T1000 (cell line): Measurements from ENCODE around the gene MCHR2.
A peak's percentile ranks its signal among the peaks of the same experiment; 100 is the strongest.
"Not testable (repeated sequence)": the region's sequence is repeated elsewhere in the genome, so short reads cannot be mapped to it uniquely, and the experiment has no call there.

Experiments used
- DNase-seq: peaks from one replicate; lab custom pipeline; 2025; ENCODE audit warnings: mixed read lengths; lab: John Stamatoyannopoulos, UW

Gene MCHR2, protein sequence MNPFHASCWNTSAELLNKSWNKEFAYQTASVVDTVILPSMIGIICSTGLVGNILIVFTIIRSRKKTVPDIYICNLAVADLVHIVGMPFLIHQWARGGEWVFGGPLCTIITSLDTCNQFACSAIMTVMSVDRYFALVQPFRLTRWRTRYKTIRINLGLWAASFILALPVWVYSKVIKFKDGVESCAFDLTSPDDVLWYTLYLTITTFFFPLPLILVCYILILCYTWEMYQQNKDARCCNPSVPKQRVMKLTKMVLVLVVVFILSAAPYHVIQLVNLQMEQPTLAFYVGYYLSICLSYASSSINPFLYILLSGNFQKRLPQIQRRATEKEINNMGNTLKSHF

DNA sequence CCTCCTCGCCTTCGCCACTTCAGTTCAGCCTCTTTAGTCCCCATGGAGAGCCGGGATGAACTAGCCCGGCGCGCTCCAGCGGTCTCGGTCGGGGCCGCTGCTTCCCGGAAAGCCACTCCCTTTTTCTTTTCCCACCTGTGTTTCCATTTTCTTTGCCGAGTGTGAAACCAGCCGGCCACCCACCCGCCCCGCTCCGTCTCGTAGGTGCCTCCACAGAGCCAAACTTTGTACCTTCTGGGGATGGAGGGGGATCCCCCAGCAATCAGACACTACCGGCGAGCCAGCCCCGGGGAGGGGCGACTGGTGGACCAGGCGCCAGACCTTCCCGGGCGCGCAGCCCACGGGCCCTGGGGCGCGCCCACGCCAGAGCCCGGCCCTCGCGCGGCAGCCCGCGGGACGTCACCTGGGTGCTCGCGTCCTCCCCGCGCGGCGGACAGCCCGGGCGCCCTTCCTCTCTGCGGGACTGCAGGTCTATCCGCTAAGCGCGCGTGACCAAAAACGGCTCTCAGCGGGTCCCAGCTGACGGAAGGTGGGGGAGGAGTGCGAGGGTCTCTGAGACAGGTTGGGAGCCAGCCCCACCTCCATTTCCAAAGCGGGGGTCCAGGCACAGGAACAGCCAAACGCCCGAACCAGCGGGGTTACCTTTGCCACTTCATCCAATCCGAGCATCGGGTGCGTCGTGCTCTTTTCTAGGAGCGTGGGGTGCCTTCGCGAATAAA, at the start of gene MCHR2:
Gene MCHR2, minus strand, starts transcription at position 691 of the 719 bp plus-strand sequence. CDS start 38,076 bp downstream, outside the sequence.
- no peak for DNase-seq

GRCh38 chr6:100038546-100038945, 44.5 kb upstream of the MCHR2 start:
- DNase-seq: not testable (repeated sequence)

GRCh38 chr6:100035873-100036653, 42.0 kb upstream of the MCHR2 start:
- no peak for DNase-seq

GRCh38 chr6:100023798-100024197, 29.8 kb upstream of the MCHR2 start:
- DNase-seq: no peak

DNA sequence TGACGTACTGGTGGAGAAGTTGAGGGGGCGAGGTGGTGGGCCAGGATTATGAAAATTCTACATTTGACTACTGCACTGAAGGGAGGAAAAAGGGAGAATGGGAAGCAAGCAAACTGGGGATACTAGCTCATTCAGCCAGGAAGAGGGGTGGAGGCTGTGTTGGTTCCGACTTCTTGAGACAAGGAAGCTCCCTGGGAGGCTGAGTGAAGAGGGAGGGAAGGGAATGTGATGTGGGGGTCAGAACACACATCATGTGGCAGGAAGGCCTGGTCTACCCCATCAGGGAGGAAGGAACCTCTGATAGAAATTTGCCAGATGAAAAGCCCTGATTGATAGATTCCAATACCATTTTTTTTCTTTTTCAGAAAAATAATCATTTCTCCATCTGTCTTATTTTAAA, 28.8 kb upstream of the MCHR2 start:
- DNase-seq: no peak

DNA sequence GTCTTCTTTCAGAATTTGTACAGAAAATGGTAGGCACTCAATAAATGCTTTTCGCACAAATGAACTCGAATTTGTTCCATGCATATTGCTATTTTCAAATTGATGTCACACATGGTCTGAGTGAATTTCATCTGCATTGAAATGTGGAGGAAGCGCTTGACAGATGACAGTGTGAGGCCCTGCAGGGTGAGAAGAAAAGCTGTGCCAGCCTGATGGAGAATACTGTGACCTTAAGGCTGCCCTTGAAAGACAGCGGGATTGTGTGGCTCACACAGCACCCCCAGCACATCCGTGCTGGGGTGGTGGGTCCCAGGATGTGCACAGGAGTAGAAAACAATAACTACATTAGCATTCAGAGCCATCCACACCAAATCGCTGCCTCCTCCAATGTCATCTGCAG, 14.8 kb upstream of the MCHR2 start:
- no peak for DNase-seq

DNA sequence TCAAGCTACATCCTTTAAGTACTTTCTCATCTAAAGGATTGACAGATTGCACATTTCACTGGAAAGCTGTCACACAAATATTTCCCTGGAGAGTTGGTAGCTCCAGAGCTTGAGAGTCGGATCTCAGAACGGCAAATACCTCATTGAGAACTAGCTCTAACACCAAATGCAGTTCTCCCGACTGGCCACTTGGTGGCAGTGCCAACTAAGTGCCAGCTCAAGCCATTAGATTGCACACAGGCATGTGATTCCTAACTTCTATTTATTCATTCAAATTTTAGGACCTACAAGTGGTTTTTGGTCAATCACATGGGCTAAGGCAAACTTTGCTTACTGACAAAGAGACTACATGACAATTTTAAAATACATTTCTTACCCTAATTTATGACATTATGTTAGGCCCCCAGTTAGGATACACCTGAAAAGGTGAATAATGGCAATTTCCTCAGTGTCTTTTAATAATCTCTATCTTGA, 7.9 kb upstream of the MCHR2 start:
- DNase-seq: peak; percentile 38

- DNase-seq: no peak
These were observed 3.1 kb upstream of the MCHR2 start for GRCh38 chr6:99997141-99997540.

DNA sequence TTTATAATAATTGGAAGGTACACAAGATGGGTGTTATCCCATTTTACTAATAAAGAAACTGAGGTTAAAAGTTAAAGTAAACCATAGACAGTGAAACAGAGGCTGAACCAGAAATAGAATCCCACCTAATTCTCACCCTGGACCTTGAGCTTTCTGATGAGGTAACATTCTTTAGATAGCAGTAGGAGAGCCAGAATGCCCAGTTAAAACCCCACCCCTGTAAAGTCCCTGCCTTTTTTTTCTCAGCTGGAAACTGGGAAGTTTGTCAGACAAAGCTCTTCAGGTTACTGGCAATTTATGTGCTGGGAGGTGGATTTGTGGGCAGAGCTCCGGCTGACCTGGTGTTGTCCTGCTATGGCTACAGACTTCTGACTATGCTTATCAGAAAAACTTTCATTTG, 1.9 kb upstream of the MCHR2 start:
- DNase-seq: no peak

DNA sequence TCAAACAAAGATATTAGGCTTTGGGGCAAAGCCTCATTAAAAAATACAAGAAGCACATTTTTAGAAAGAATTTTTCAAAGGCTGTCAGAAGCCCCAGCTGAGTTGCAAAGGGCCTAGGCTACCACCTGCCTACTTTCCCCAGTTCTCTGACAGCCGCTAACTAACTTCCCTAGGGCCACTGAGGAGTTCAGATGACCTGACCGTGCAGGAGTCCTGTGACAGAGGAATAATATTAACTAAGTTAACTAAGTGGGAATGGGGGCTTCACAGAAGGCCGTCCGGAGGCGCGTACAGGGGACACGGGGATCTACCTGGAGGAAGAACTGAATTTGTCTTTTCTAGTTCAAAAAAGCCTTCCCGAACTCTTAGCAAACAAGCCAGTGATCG, 884 bp downstream of the MCHR2 start:
- DNase-seq: no peak

- no peak for DNase-seq
These were observed 2.1 kb downstream of the MCHR2 start for GRCh38 chr6:99991955-99992354.

GRCh38 chr6:99980741-99981140, 13.3 kb downstream of the MCHR2 start:
- no peak for DNase-seq

GRCh38 chr6:99979953-99980352, 14.1 kb downstream of the MCHR2 start:
- DNase-seq: no peak

DNA sequence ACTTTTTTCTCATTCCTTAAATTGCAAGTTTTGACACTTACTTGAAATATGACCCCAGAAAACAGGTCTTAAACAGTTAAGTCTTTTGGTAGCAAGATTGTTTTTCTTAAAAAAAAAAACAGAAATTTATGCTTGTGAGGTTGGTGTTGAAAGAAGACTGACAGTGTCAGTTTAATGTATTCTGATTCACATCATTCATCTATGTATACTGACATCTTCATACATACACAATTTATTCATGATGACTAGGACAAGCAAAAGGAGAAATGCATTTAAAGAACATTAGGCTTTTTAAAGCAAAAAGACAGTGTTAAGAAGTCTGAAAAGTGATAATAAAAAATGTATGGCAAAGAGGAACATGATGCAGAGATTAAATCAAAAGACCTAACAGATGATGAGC, 27.0 kb downstream of the MCHR2 start:
- DNase-seq: no peak

DNA sequence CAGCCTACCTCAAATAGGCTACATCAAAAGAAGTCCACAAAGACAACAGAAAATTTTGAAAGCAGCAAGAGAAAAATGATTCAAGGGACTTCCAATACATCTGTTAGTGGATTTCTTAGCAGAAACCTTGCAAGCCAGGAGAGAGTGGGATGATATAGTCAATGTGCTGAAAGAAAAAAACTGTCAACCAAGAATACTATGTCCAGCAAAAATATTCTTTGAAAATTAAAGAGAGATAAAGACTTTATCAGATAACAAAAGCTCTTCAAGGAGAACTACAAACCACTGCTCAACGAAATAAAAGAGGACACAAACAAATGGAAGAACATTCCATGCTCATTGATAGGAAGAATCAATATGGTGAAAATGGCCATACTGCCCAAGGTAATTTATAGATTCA, 34.0 kb downstream of the MCHR2 start:
- no peak for DNase-seq

DNA sequence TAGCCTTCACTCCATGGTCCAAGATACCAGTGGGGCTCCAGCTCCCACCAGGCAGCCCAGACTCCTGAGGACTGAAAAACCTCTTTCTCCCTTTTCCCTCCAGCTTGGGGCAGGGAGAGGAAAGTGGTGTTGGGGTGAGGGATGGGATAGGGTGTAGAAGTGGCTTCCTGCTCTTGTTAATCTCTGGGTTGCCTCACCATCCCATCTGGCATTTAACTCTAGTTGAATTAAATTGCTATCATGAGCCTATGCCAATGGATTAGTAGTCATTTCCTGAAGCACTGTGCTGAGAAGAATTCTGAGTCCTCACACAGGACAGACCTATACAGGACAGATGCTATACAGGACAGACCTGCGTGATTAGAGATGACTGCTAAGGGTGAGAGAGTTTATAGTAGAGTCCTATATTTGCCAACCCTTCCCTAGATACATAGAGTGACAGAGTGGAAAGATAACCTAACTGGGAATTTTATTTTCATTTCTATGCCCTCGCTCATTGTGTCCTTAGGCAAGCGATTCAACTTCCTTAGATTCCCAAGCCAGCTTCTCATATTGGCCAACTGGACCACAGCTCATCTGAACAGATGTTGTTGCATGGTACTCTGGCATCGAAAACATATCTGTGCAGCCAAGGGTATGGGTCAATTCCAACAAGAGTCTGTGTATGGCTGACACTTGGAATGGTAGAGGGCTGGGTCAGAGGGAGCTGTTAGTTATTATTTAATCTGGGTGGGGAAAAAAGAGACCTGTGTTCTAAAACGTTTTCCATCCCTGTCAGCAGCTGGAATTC, 42.8 kb downstream of the MCHR2 start:
- no peak for DNase-seq

- no peak for DNase-seq
These were observed 48.0 kb downstream of the MCHR2 start for GRCh38 chr6:99946005-99946404.

DNA sequence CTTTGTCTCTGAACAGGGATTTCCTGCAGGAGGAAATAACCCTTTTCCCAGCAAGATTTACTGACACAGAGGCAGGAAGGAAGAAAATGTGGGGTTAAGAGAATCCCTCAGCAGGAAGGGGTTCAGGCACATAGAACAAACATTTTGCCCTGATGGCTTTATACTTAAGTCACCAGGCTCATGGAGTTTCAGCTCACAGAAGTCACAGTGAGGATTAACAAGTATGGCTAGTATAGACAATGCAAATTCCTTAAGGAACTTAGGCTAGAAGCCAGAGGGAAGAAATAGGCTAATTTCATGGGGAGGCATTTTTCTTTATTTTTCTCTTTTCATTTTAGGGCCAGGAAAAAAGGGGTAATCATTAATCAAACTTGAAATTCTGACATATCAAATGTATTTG, 50.2 kb downstream of the MCHR2 start:
- DNase-seq: no peak

- DNase-seq: no peak
These were observed 53.4 kb downstream of the MCHR2 start for GRCh38 chr6:99940582-99940981.

DNA sequence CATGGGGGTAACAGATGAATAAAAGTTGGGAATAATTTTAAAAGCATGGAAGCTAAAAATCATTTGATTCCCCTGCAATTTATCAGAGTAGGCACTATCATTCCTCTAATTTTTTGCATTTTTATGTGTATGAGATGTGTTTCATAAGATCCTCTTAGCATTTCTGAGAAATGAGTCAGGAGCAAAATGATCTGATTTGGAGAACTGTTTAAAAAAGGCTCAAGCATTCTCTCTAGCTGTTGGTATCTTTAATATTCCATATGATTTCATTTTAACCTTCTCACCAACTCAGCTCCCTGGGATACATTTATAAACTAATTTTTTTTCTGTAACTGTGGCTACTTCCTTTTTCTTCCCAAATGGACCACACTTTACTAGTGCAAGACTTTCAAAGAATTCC, 60.9 kb downstream of the MCHR2 start:
- no peak for DNase-seq

- DNase-seq: no peak
These were observed 81.4 kb downstream of the MCHR2 start for GRCh38 chr6:99912657-99913056.
